MCF 10A (cell line): ENCODE results near the gene EIF6. TPM values are rescaled to one million over a fixed set of nuclear protein-coding genes. Genes with fewer than 3 reads are reported as not detected.

Experiments used
- BruUV-seq: library from RNA; stranded (reverse); fragments of 400-500 nt; replicated peaks from 2 replicates; lab custom pipeline; 2021; lab: Mats Ljungman, UMichigan
- CTCF ChIA-PET: fragments of 300-600 bp; sonication (Branson Sonifier 250); formaldehyde crosslinking; extraction: SDS; loops from one replicate; lab custom pipeline; 2021; ENCODE audit warnings: antibody characterized with exemption, inconsistent platforms; lab: Yijun Ruan, JAX
- POLR2A ChIA-PET: fragments of 300-600, 350-650 bp; sonication (Branson Sonifier 250); formaldehyde crosslinking; extraction: SDS; loops from one replicate; lab custom pipeline; 2020; ENCODE audit warnings: antibody characterized with exemption, inconsistent platforms; lab: Yijun Ruan, JAX
- DNase-seq: peaks from one replicate; pipeline ENCODE4 v3.0.0-alpha.2; 2018; ENCODE audit not compliant: unreplicated experiment
- H3K27ac Mint-ChIP-seq: one replicate; pipeline ENCODE4 v1.8.0; 2022; ENCODE audit warnings: mild to moderate bottlenecking, low read depth, mixed read lengths; ENCODE audit not compliant: unreplicated experiment
- H3K27me3 Mint-ChIP-seq: one replicate; pipeline ENCODE4 v1.8.0; 2022; ENCODE audit warnings: mixed read lengths; ENCODE audit not compliant: insufficient read depth, unreplicated experiment
- H3K36me3 Mint-ChIP-seq: one replicate; pipeline ENCODE4 v1.8.0; 2022; ENCODE audit warnings: mild to moderate bottlenecking, moderate library complexity, mixed read lengths; ENCODE audit not compliant: insufficient read depth, unreplicated experiment
- H3K4me1 Mint-ChIP-seq: one replicate; pipeline ENCODE4 v1.8.0; 2022; ENCODE audit warnings: mixed read lengths; ENCODE audit not compliant: insufficient read depth, unreplicated experiment
- H3K4me3 Mint-ChIP-seq: one replicate; pipeline ENCODE4 v1.8.0; 2022; ENCODE audit warnings: mild to moderate bottlenecking, moderate library complexity, mixed read lengths; ENCODE audit not compliant: unreplicated experiment
- H3K9me3 Mint-ChIP-seq: one replicate; pipeline ENCODE4 v1.8.0; 2022; ENCODE audit warnings: mixed read lengths; ENCODE audit not compliant: unreplicated experiment
- CTCF ChIP-seq: fragments of 200-600 bp; IDR thresholded peaks from one replicate; pipeline ENCODE4 v1.8.0; 2022; ENCODE audit warnings: antibody characterized with exemption, mild to moderate bottlenecking; ENCODE audit not compliant: unreplicated experiment
- intact Hi-C: fragments of 100-400 bp; cut with micrococcal nuclease; formaldehyde crosslinking; loops from 2 replicates; pipeline ENCODE4 v1.14.1; 2022
- total RNA-seq: library from RNA; stranded (reverse); gene quantifications from 2 replicates; pipeline ENCODE4 v1.2.3, GENCODE V29; 2022

Gene EIF6
- total RNA-seq, 1 experiment from 2014 or later, result 322 TPM

GRCh38 chr20:35297155-35297554 lies 12.6 kb upstream of the EIF6 start:
- Mint-ChIP-seq H3K36me3 (no peaks in the 10 kb centered on the region), H3K4me1 (peaks cover 13% of the 10 kb centered on the region), H3K9me3 (no peaks in the 10 kb centered on the region), H3K4me3 (no peak overlapping the region), H3K27me3 (no peaks in the 10 kb centered on the region), H3K27ac (no peak overlapping the region)
- TF ChIP-seq CTCF, result no peak
- ChIA-PET POLR2A (interaction anchor here (0.6 to 4.4 kb wide), 4 partner anchors 10 to 150 kb away, joined by 3 to 32 read pairs (median 4); partner anchors contain the start of gene EIF6), CTCF (interaction anchor here (0.6 to 1.3 kb wide), 5 partner anchors 10 to 142 kb away, joined by 3 read pairs; no protein-coding TSS in a partner anchor)
- BruUV-seq, result no TSS peak
- intact Hi-C loops, result no loop called here
- DNase-seq, result no peak

DNA sequence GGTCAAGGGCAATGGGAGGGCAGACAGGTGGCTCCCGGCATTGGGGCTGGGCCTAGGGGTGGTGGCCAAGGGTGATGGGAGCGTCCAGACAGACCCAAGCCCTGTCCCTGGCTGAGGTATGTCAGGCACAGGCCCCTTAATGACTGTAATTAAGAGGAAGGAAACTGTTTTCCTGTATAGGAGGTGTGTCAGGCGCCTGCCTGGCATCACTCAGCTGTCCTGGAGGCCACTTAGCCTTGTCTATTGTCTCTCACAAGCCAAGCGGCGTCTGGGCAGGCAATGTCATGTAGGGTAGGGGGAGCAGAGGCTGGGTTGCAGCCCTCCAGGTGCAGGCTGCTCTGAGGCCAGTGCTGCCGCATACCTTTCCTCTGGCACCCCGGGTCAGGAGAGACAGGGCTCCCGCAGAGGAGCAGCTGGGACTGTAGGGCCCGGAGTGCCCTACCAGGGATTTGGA lies 11.6 kb upstream of the EIF6 start:
- Mint-ChIP-seq H3K36me3 (no peaks in the 10 kb centered on the region), H3K27ac (no peak overlapping the region), H3K27me3 (no peaks in the 10 kb centered on the region), H3K4me3 (no peak overlapping the region), H3K9me3 (no peaks in the 10 kb centered on the region), H3K4me1 (peaks cover 6% of the 10 kb centered on the region)
- POLR2A ChIA-PET, result interaction anchor here (0.6 to 4.4 kb wide), 3 partner anchors 9 to 151 kb away, joined by 3 to 32 read pairs (median 4); partner anchors contain the start of gene EIF6
- intact Hi-C loops, result no loop called here
- CTCF ChIA-PET, result interaction anchor here (0.5 to 1.0 kb wide), 2 partner anchors 34 to 152 kb away, joined by 3 to 4 read pairs; no protein-coding TSS in a partner anchor
- no peak for DNase-seq
- BruUV-seq, result no TSS peak
- no peak for TF ChIP-seq CTCF

DNA sequence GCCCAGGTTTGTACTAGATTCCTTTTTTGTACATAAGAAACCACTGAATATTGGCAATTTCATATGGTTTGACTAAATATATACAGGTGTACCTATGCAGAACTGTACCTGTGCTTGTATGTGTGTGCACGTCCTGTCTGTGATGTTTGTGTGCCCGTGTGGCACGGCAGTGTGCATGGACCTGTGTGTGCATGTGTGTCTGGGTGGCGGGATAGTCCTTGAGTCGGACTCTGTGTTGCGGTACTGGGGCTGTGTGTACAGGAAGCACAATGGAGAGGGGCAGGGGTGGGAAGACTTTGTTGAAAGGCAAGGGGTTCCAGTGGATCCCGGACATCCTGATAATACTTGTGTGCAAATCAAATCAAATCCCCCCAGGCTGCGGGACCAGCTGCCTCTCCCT lies 11.1 kb upstream of the EIF6 start:
- Mint-ChIP-seq H3K27me3 (no peaks in the 10 kb centered on the region), H3K4me3 (no peak overlapping the region), H3K36me3 (no peaks in the 10 kb centered on the region), H3K27ac (no peak overlapping the region), H3K4me1 (peaks cover 6% of the 10 kb centered on the region), H3K9me3 (no peaks in the 10 kb centered on the region)
- DNase-seq, result no peak
- ChIA-PET POLR2A (interaction anchor here (0.6 to 4.4 kb wide), 2 partner anchors 12 to 49 kb away, joined by 3 to 32 read pairs; partner anchors contain the start of gene EIF6), CTCF (interaction anchor here (0.6 to 3.8 kb wide), 3 partner anchors 8 to 1049 kb away, joined by 3 to 26 read pairs (median 3); no protein-coding TSS in a partner anchor)
- intact Hi-C loops, result no loop called here
- no peak for TF ChIP-seq CTCF
- no TSS peak for BruUV-seq

GRCh38 chr20:35295058-35295457 lies 10.5 kb upstream of the EIF6 start:
- H3K27me3 Mint-ChIP-seq, result no peaks in the 10 kb centered on the region
- ChIA-PET POLR2A (interaction anchor here (0.6 kb wide), 1 partner anchor 49 kb away, joined by 3 read pairs; no protein-coding TSS in a partner anchor), CTCF (interaction anchor here (0.6 to 3.8 kb wide), 4 partner anchors 9 to 1049 kb away, joined by 3 to 26 read pairs (median 3); no protein-coding TSS in a partner anchor)
- H3K27ac Mint-ChIP-seq, result no peak overlapping the region
- no peaks in the 10 kb centered on the region for H3K9me3 Mint-ChIP-seq
- no TSS peak for BruUV-seq
- H3K4me1 Mint-ChIP-seq, result peaks cover 6% of the 10 kb centered on the region
- intact Hi-C loops, result no loop called here
- TF ChIP-seq CTCF, result no peak
- no peaks in the 10 kb centered on the region for H3K36me3 Mint-ChIP-seq
- no peak for DNase-seq
- H3K4me3 Mint-ChIP-seq, result no peak overlapping the region
